Measurements from ENCODE around the gene FBXL16. TPM values are rescaled to one million over a fixed set of nuclear protein-coding genes. Genes with fewer than 3 reads are reported as not detected.

Gene FBXL16
- total RNA-seq, 1 donor from 2014 or later, result 8.0 TPM

- intact Hi-C loops (cut with micrococcal nuclease), result loop anchor here (1.0 to 5.0 kb wide), 6 partner anchors 12 to 153 kb away; partner anchors contain the start of genes CAPN15, CCDC78, HAGHL and METTL26
These were observed 25.6 kb downstream of the FBXL16 start, which contains the start of gene STUB1 for GRCh38 chr16:679814-680624. TSS of gene STUB1 (plus strand) at chr16:680410. CDS start at chr16:680526, 116 bp downstream.

- intact Hi-C loops (cut with micrococcal nuclease), result loop anchor here (1.0 kb wide), 4 partner anchors 11 to 43 kb away; partner anchors contain the start of genes METTL26, RHOT2 and WDR90
These were observed 26.5 kb downstream of the FBXL16 start for GRCh38 chr16:678858-679813.

GRCh38 chr16:678209-678857 lies 27.3 kb downstream of the FBXL16 start:
- intact Hi-C loops (cut with micrococcal nuclease), result no loop called here

GRCh38 chr16:677316-678190 lies 28.0 kb downstream of the FBXL16 start:
- intact Hi-C loops (cut with micrococcal nuclease), result no loop called here

GRCh38 chr16:676913-677312 lies 28.7 kb downstream of the FBXL16 start:
- intact Hi-C loops (cut with micrococcal nuclease), result no loop called here

- intact Hi-C loops (cut with micrococcal nuclease), result no loop called here
These were observed 29.1 kb downstream of the FBXL16 start for GRCh38 chr16:676565-676902.

- intact Hi-C loops (cut with micrococcal nuclease), result no loop called here
These were observed 29.6 kb downstream of the FBXL16 start for GRCh38 chr16:675884-676564.

- intact Hi-C loops (cut with micrococcal nuclease), result no loop called here
These were observed 30.4 kb downstream of the FBXL16 start, which contains the start of gene RHBDL1 for GRCh38 chr16:674968-675883. TSS of gene RHBDL1 (plus strand) at chr16:675671. CDS start at chr16:675791, 120 bp downstream.

- intact Hi-C loops (cut with micrococcal nuclease), result no loop called here
These were observed 31.3 kb downstream of the FBXL16 start for GRCh38 chr16:674214-674881.

- intact Hi-C loops (cut with micrococcal nuclease), result no loop called here
These were observed 32.1 kb downstream of the FBXL16 start for GRCh38 chr16:673399-673991.

- intact Hi-C loops (cut with micrococcal nuclease), result no loop called here
These were observed 32.8 kb downstream of the FBXL16 start for GRCh38 chr16:672851-673250.

GRCh38 chr16:672371-672770 lies 33.2 kb downstream of the FBXL16 start:
- intact Hi-C loops (cut with micrococcal nuclease), result no loop called here

GRCh38 chr16:671353-672131 lies 34.1 kb downstream of the FBXL16 start:
- intact Hi-C loops (cut with micrococcal nuclease), result no loop called here

GRCh38 chr16:670485-671352 lies 34.9 kb downstream of the FBXL16 start:
- intact Hi-C loops (cut with micrococcal nuclease), result no loop called here

- intact Hi-C loops (cut with micrococcal nuclease), result loop anchor here (5.0 to 10.0 kb wide), 2 partner anchors 142 to 285 kb away; partner anchors contain the start of genes CAPN15 and PGAP6
These were observed 35.9 kb downstream of the FBXL16 start for GRCh38 chr16:669666-670065.

All from T-helper 1 cell treated with Interleukin-12 subunit alpha and Interleukin-12 subunit beta and Interleukin-4 antibody, amounts not matched to agents 30 ng/mL and 1 ng/mL, for 36 hours (primary cell).